NCI-H187 treated with DMSO at 0.1 percent for 48 hours (cell line): ENCODE results near the gene ANG.

Experiments
- DNase-seq: peaks from one replicate; lab custom pipeline; 2025; lab: John Stamatoyannopoulos, UW

ANG gene

DNA sequence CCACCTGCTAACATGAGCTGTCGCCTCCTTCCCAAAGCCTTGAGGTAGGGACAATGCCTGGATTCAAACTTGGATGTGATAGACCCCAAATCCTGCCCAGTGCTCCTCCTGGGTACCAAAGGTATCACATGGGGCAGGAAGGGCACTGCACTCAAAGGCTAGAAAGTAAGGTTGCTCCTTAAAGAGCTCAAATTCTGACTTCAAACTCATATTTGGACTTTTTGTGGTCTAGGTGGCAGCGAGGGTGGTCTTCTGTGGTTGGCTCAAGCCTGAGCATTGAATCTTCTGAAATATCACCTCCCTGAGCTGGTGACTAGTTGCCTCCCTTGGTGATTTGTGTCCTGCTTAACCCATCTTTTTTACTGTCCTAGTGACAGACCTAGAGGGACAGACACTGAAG lies 12.5 kb upstream of the ANG start:
- no peak for DNase-seq

DNA sequence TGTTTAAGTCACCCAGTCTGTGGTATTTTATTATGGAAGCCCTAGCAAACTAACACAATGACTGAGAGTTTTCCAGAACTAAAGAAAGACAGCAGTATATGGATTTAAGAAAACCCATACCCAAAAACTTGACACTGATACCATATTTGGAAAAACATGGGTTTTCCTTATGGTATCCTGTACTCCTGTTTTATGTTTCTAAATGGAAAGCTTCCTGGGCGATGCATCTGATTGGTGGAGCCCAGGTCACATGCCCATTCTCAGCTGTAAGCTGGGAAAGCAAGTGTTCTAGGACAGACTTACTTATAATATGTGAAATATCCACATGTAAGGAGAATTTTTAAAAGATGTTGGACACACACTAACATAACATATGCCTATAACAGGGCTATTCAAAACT lies 8.7 kb upstream of the ANG start:
- no peak for DNase-seq

DNA sequence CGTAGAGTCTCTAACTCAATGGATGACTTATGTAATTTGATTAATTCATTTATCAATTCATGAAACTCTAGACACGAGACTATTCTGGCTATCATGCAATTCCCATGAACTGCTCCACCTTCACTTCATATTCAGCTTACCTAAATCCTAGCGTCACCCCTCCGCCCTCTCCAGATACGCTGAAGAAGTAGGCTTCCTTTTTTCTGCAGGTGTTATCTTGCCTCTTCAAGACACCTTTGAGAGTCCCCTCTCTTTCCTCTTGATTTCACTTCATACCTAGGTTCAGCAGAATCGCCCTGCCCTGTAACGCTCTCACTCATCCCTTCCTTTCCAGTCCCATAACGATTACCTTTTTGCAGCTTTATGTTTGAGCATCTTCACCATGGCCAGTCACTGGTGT lies 8.2 kb upstream of the ANG start:
- no peak for DNase-seq

DNA sequence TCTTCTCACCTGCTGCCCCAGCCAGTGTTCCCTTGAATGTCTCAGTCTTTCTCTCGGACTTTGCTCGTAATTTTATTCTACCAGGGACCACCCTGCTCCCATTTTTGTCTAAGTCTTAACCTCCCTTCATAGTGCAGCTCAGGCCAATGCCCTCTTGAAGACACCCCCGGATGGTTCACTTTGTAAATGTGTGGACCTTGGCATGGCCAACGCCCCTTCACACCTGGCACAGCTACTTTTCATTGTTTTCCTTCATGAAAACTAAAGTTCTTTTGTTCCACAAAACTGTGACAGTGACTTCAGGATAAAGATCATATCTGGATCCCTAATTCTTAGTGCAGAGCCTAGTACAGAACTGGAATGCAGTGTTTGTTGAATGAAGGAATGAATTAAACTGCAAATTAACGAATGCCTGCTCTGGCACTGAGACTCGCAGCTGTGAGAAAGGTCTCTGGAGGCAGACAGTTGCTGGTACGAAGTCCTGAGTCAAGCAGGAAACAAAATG lies 7.7 kb upstream of the ANG start:
- DNase-seq: no peak

DNA sequence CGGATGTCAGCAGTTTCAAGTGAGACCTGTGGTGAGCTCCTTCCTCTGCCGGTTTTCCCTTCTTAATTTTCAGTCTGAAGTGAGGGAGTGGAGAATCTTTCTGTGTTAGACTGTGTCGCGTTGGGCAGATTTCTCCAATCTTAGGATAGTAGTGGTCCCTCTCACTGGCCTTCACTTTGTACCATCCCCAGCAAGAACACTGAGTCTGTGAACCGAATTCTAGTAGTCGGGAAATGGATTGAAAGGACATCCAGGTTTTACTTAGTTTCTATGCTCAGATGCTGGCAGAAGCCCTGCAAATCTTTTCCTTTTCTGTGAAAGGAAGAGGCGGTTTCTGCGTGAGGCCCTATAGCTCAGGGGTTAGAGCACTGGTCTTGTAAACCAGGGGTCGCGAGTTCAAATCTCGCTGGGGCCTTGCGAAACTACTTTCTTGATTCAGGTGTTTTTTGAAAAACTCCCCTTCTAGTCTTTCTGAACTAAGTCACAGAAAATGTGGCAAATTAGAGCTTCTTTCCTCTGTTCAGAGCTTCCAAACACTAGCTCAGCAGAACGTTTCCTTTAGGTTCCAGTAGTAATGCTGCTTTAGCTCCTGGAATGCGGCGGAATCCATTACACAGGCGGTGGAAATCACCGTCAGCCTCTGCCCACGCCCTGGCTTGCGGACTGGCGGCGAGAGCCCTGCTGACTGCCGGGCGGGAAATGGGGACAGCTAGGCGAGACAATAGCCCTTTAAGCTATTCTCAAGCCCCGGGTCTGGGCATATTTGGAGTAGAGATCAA lies 7.0 kb upstream of the ANG start:
- no peak for DNase-seq

DNA sequence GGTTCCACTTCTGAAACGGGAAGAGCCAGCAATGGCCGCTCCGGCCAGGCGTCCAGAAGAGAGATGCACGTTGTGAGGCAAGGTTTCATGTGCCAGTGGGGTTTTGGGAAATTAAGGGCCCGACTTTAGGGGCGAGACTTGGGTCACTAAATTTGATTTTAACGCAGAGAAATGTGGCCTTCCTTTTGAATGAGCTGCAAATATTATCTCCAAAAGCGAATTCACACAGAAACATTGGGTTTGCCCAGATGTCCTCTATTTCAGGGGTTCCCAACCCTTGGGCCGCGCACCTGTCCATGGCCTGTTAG lies 6.5 kb upstream of the ANG start:
- DNase-seq: no peak

DNA sequence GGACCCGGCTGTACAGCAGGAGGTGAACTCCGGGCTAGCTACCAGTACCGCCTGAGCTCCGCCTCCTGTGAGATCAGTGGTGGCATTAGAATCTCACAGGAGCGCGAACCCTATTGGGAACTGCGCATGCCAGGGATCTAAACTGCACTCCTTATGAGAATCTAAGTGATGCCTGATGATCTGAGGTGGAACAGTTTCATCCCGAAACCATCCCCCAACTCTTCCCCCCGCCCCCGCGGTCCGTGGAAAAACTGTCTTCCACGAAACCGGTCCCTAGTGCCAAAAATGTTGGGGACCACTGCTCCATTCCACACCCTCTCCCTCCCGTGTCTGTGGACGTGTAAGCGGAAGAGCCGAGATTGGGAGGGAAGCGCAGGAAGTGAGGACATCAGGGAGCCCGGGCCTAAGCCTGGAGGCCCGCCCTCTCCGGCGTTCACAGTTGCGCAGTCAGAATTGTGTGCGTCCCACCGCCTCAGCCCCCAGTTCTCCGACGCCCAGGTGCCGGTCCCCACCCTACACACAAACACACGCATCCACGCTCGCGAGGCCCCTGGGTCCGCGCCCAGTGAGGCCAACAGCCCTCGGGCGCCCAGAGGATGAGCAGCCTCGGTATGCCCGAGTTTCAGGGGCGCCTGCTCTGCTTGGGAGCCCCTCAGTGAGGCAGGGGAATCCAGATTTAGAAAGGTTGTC lies 6.0 kb upstream of the ANG start:
- peak; percentile 63 for DNase-seq

DNA sequence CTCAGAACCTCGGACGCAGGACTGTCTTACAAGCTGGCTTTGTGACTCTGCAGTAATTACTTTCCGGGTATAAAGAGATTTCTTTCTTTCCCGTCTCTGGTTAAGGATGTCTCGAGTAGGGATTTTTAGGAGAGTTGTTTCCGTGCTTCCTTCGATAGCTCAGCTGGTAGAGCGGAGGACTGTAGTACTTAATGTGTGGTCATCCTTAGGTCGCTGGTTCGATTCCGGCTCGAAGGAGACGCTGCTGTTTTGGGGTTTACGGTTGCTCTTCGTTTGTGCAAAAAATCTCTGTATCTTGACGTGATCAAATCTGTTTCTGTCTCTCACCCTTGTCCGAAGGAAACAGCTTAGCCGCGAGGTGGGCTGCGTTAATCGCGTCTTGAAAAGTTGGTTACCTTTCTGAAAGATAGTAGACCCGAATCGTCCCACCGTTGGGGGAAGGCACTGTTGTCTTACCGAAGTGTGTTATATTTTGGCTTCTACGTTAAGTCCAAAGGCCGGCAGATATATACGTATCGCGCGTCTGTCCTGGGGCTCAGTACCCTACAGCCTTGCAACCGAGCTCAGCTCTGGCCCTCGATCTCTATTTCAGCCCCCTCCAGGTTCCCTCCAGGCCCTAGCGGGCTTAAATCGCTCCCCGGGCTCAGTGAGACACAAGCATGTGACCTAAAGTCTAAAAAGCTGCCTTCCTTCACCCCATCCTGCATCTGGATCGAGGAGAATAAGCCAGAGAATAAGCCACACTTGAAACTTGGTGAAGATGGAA lies 5.3 kb upstream of the ANG start:
- DNase-seq: no peak

DNA sequence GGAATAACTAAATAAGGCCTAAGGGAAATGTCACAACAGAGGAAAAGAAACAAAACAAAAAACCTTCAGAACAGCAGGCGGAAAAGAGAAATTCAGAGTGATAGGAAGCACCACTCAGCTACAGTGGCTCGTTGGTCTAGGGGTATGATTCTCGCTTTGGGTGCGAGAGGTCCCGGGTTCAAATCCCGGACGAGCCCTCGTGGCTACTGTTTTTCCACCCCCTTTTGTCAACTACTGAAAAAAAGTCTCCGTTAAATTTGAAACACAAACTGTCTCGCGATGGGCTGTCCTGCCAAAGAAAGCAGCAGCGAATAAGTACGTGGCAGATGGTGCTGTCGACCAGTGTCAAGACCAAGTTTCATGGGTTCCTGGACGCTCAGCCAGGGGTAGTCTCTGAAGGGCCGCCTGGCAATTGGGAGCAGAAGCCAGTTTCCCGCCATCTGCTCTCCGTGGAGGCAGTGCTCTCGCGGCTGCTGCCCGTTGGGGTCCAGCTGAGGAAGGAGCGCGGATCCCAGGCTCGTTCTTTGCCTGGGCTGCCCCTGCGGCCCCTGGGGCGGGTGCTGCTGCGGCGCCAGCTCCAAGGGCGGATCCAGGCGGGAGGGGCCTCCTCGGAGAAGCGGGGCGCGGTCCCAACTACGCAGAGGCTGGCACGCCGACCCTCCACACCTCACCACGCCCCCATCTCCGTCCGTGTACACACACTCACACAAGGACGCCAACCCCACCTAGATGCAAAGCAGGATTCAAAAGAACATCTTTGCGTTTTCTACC lies 4.5 kb upstream of the ANG start, which contains the start of gene RNASE4:
TSS of gene RNASE4 (plus strand) at position 670 of the 771 bp plus-strand sequence. CDS start 14,812 bp downstream, outside the sequence.
- DNase-seq: no peak

DNA sequence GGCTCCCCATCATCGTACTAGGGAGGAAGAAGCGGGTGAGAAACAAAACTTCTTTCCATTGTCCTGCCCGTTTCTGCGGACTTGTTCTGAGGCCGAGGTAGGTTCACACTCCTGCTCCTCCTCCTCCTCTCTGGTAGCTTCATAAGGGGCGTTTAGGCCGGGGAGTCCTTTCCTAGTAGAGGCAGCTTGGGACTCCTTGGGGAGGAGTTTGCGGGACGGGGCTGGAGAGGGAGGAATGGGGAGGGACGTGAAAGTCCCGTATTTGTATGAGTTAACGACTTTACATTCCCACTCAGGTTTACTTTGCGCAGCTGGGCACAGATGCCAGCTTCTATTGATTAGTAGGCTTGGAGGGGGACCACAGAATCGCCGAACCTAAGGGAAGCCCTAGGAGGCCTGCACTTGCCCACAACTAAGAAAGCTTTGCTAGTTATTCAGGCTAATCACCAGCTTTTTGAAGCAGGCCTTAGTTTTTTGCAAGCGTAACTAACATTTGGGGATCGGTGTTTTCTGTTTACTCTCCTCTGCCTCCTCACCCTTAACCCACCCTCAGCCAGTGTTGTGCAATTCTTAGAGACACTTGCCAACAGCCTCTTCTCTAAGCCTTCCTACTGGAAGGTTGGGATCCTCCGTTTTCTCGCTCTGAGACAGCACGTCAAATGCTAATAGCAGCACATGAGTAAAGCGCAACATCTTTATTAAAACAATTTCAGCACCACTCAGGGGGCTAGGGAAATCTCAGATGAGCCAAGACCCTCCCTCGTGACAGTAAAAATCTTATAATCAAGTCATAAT lies 3.7 kb upstream of the ANG start:
- DNase-seq: no peak

DNA sequence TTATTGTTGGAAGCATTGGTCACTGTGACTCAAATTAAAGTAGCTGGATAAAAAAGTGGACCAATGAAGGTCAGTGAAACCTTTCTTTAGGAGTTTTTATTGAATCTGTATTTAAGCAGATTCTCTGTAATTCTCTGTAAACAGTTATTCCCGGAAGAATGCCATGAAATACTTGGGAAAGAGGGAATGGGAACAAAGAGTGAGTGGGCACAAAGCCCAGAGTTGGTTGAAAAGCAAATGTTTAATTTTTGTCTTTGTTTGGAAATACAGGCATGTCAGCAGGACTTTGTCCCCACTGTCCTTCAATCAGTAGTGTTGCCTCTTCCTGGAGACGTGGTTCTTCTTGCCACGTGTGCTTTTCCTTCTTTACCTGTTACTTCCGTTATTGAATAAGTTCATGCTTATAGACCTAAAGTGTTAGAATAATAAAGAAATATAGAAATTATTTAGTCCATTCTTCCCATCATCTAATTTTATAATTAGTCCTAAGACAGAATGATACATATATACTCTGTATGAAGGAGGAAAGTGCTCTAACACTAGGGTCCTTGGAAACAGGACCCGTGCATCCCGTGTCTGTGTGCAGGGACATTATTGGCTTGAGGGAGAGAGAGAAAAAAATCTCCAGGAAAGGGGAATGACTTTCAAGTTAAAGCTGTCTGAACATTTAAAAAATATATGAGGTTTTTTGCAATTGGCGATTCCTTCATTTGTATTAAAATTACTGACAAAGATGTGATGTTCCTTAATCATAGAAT lies 2.0 kb upstream of the ANG start:
- DNase-seq: no peak

DNA sequence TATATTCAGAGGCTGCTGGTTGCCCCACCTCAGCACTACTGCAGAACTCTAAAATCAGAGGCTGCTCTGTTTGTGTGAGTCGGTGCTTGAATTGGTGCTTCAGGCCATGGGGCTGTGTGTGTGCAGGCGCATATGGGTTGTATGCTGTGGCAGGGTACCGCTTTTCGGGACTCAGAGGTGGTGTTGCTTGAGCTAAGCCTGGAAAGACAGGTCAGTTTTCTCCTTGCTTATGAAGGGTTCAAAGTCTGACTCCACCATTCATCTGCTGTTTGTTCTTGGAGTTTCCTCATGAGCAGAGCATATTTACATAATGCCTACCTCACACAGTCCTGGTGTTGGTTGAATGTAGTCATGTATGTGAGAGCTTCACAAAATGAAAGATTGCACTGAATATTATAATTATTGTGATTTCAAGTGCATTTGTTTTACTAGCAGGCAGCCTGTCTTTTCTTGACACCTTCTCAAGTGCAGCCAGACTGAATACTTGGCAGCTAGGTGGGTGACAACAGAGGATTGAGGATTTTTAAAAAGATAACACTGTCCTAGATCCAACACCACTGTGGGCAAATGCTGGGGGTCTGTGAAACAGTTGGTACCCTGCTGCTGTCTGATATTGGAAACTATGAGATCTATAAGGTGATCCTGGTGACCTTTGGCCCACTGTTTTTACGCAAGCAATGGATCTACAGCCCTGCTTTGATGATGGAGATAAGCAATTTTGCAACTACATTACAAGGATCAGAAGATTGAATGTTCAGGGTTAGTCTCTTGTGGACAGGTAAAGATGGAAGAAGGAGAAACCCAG lies 1.0 kb upstream of the ANG start:
- no peak for DNase-seq

DNA sequence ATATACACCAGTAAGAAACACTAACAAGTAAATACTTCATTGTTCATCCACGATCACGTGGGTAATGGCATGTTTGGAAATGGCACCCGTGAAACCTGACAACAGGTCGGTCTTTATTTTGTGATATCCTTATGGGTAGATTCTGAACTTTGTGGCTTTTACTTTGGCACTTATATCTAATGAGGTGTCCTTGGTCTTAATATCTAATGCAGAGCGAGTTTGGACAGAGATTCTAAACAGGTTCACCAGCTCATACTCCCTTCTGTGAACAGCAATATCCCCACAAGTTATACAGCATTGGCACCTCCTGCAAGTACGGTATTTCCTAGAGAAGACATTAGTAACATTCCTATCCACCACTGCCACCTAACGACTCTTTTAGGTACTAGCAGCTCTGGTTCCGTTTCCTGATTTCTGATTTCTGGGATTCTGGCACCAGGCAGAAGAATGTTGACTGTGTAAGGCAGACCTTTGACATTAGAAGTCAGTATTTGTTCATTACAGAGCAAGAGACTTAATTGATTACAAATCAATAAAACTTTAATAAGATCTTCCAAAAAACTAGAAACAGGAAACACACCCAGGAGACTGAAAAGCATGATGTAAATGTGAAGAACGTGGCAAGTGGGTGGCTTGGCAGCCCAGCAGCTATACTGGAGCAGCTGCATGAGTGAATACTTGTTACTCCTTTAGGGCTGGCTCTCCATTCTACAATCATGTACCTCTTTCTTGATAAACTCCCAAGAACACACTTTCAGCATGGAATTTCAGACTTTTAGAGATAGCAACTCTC lies 2.5 kb downstream of the ANG start:
- peak; percentile 56 for DNase-seq

DNA sequence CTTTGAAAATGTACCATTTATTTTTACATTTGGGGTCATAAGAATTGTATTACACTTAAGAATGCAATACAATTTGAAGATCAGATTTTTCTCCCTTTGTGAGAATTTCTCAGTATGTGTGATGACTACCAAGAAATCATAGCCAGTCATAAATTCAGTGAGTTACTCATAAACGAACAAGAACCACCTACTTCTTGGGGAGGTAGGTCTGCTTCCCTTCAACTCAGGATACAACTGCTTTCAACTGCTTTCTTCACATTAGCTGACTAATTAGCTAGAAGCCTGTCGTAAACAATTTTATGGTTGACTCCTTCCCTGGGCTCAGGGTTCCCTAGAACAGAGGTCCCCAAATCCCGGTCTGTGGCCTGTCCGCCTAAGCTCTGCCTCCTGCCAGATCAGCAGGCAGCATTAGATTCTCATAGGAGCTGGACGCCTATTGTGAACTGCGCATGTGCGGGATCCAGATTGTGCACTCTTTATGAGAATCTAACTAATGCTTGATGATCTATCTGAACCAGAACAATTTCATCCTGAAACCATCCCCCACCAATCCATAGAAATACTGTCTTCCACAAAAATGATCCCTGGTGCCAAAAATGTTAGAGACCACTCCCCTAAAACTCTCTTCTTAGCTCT lies 3.7 kb downstream of the ANG start:
- DNase-seq: no peak

DNA sequence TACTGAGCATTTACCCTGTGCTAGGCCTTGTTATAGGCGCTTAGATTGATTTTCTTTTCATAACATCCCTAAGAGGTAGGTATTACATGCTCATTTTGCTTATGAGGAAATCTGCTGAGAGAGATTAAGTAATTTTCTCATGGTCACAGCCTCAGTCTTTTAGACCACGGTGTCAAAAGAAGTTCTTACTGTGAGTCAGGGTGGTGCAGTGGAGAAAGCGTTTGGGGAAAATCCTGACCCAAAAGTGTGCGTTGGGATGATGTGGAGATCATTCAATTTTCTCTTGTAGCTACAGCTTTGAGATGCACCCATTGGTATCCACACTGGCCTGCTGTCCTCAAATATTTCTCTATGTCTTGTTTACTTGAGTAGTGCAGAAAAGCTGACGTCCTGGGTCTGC lies 8.2 kb downstream of the ANG start:
- DNase-seq: no peak

DNA sequence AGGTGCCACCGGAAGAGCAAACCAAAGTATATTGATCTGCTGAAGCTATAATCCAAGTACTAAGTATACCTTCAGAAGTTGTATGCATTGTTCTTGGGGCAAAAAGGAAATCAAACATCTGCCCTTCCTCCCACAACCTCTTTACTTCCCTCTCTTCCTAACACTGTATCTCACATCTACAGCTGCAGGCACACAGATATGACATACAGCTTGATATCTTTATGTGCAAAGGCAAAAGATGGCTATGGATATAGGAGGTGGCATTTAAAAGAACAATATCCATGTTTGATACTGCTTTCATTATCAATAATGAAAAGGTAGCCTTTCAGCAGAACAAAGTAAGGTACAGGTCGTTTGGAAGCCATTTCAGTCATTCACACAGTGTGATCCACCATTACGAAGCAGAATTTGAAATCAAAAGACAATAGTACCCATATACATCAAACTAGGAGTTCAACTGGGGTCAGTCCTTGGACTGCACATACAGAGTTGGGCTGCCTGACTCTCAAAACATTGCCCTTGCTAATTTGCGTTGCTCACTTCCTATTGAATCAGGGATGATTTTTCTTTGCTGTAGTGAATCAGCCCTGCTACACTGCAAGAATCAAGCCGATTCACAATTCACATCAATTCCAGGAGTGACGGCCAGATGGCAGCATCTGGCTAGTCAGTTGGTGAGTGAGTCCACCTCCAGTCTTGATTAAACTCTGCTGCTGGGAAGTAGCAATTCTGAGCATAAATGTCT lies 8.9 kb downstream of the ANG start:
- DNase-seq: no peak

DNA sequence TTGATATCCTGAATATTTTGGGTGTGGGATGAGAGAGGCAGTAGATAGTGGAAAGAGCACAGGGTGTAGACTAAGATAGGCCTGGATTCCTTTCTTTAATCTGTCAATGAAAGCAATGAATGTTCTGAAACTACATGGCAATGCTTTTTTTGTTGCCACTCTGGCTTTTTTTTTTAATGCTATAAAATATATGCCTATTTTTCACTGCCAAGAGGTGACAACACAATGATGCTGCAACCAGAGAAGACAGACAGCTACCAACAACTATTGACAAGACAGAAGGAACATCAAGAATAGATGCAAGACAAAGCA lies 9.4 kb downstream of the ANG start:
- DNase-seq: no peak

DNA sequence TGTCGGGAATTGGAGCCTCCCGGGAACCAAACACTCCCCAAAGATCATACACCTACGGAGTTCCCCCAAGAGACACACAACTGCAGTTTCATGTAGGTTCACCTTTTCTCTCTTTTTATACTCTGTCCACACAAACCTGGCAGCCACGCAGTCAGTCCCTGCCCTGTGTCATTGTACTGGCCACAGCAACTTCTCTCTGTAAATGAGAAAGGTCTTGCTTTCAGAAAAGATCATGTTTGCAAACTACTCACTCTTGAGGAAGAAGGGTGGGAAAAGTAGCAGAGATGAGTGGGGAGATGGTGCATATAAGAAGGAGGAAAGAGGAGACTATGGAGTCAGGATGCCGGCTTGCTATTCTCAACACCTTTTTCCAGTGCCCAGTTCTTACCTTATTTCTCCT lies 10.4 kb downstream of the ANG start:
- no peak for DNase-seq
